ENCODE data around the gene PDE6B. TPM values are rescaled to one million over a fixed set of nuclear protein-coding genes. Genes with fewer than 3 reads are reported as not detected.
A peak's percentile ranks its signal among the peaks of the same experiment; 100 is the strongest.

PDE6B gene
- total and polyA plus RNA-seq, 9 donors: 1.4 to 7.5 (median 4.6) TPM

GRCh38 chr4:699816-700580 lies 74.6 kb downstream of the PDE6B start:
- H3K9me3 ChIP-seq: no peaks in the 10 kb centered on the region
- H3K27me3 ChIP-seq: no peaks in the 10 kb centered on the region
- no peak overlapping the region for H3K4me3 ChIP-seq
- TF ChIP-seq CTCF (IDR thresholded peaks at IDR 0.05) (no peak), POLR2A (IDR thresholded peaks at IDR 0.05) (no peak), EP300 (IDR thresholded peaks at IDR 0.05) (no peak)
- intact Hi-C loops (cut with DNase I): no loop called here
- H3K36me3 ChIP-seq: no peaks in the 10 kb centered on the region
- H3K27ac ChIP-seq: no peak overlapping the region
- H3K4me1 ChIP-seq (ENCODE audit: insufficient read depth): no peaks in the 10 kb centered on the region
- 67 to 77% (median 73%) methylated on average over 27 of the region's 27 CpGs for WGBS, 3 donors
- no peak for DNase-seq

DNA sequence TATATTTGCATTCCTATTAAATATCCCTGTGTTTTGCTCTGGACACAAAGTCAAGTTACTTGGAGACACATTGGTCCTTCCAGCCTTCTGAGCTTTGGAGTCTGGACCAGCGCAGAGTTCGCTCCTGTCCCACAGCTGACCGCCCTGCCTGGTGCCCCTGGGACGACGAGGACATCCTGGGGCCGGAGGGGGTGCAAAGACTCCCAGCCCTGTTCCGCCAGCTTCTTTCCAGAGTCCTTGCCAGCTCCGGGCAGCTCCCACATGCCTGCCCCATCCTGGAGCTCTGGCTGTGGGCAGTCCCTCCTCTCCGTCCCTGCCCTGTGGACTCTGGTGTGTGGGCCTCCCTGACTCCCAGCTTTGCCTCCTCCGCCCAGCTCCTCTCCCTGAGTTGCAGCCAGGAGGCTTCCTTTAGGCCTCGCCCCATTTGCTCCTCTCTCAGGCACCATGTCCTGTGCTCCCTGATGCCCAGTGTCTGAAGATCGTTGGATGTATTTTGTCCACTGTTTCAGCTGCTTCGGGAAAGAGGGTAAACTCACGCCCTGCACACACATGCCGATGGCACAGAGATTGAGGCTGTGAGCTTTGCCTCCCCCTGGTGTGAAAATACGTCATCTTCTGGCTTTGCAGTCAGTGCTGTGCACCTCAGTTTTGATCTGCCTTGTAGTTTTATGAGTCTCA lies 75.4 kb downstream of the PDE6B start:
- no peak for DNase-seq
- Histone ChIP-seq H3K36me3 (no peaks in the 10 kb centered on the region), H3K4me1 (ENCODE audit: insufficient read depth) (no peaks in the 10 kb centered on the region), H3K27ac (no peak overlapping the region), H3K9me3 (no peaks in the 10 kb centered on the region), H3K4me3 (no peak overlapping the region), H3K27me3 (no peaks in the 10 kb centered on the region)
- WGBS, 3 donors: 29 to 47% (median 37%) methylated on average over 16 of the region's 16 CpGs
- no peak for TF ChIP-seq POLR2A (IDR thresholded peaks at IDR 0.05)
- no peak for TF ChIP-seq CTCF (IDR thresholded peaks at IDR 0.05)
- intact Hi-C loops (cut with DNase I): no loop called here

DNA sequence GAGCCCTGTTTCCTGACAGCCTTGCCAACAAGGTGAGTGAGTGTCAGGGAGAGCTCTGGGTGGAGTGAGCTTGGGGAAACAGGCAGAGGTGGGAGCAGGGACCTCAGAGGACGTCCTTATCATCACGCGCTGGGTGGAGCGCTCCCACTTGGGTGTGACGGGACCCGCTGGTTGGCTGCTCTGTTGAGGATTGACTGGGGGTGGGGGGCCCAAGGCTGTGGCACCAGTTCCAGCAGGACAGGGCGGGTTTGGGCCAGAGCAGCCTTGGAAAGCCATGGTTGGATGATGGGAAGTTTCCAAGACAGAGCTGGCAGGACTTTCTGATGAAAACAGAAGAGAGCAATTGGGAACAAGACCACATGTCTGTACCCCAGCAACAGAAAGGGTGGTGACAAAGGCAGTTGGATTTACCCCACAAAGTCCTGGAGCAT lies 77.3 kb downstream of the PDE6B start:
- 69 to 83% (median 75%) methylated on average over 7 of the region's 7 CpGs for WGBS, 3 donors
- H3K27ac ChIP-seq: no peak overlapping the region
- no peak overlapping the region for H3K4me3 ChIP-seq
- H3K27me3 ChIP-seq: no peaks in the 10 kb centered on the region
- intact Hi-C loops (cut with DNase I): no loop called here
- no peak for DNase-seq
- H3K9me3 ChIP-seq: no peaks in the 10 kb centered on the region
- no peak for TF ChIP-seq EP300 (IDR thresholded peaks at IDR 0.05)
- TF ChIP-seq POLR2A (IDR thresholded peaks at IDR 0.05): no peak
- TF ChIP-seq CTCF (IDR thresholded peaks at IDR 0.05): no peak
- no peaks in the 10 kb centered on the region for H3K36me3 ChIP-seq
- H3K4me1 ChIP-seq (ENCODE audit: insufficient read depth): peaks cover 9% of the 10 kb centered on the region

- no peaks in the 10 kb centered on the region for H3K27me3 ChIP-seq
- H3K4me3 ChIP-seq: no peak overlapping the region
- H3K9me3 ChIP-seq: no peaks in the 10 kb centered on the region
- intact Hi-C loops (cut with DNase I): no loop called here
- peaks cover 16% of the 10 kb centered on the region for H3K4me1 ChIP-seq (ENCODE audit: insufficient read depth)
- no peak for TF ChIP-seq POLR2A (IDR thresholded peaks at IDR 0.05)
- no peak for TF ChIP-seq CTCF (IDR thresholded peaks at IDR 0.05)
- no peak for TF ChIP-seq EP300 (IDR thresholded peaks at IDR 0.05)
- 79 to 83% (median 82%) methylated on average over 10 of the region's 10 CpGs for WGBS, 3 donors
- H3K27ac ChIP-seq: no peak overlapping the region
- no peaks in the 10 kb centered on the region for H3K36me3 ChIP-seq
- peak in 3 of 5 donors; percentile 36 to 48 (median 45) for DNase-seq
Measured at GRCh38 chr4:703336-704197, 78.2 kb downstream of the PDE6B start.

Measured in ovary (tissue), 9 donors.